ENCODE data around the gene AP1S1. TPM values are rescaled to one million over a fixed set of nuclear protein-coding genes. Genes with fewer than 3 reads are reported as not detected.

AP1S1 gene
- total and polyA plus RNA-seq, 2 of the 13 experiments (the other 11 are each of a cell fraction or from before 2014, with no cell fraction given), result 57.5 to 68.1 TPM

DNA sequence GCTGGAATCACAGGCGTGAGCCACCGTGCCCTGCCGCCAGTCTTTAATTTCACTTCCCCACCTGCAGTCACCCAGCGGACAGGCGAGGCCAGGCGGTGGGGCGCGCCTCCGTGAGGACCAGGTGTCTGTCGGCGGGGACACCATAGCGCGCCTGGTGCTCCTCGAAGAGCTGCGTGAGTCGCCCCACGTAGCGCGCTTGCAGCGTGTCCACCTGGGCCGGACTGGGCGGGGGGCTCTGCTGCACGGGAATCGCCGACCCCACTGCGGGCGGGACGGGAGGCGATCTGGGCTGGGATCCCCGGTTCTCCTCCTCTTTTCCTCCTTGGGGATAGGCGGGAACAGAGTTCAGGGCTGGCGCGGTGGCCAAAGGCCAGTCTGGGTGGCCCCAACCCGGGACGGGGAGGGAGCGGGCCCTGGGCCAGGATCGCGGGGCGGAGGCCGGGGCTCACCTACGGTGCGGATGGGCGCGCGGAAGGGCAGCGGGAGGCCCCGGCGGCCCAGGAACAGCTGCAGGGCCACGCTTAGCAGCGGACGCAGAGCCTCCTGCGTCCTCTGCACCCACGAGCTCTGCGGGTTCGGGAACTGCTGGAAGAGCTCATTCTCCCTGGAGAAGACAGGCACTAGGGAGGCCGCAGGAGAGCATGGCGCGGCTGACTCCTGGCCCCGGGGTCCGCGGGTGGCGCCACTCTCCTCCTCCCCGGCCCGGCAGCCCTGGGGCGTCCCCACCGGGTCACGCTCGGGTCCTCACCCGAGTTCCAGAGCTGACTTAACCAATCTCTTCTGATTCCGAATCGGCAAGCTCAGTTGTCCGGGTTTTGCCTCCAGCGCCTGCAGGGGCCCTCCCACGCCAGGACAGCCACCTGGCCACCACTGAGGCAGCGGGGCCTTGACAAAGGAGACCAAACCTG, 47.7 kb downstream of the AP1S1 start (continued):
- TF ChIP-seq PRMT3 (CRISPR knock-in tag; IDR thresholded peaks at IDR 0.05; ENCODE audit: borderline replicate concordance, low read depth) (no peak), SMARCC2 (IDR thresholded peaks at IDR 0.05) (no peak), CAMTA2 (CRISPR knock-in tag; IDR thresholded peaks at IDR 0.05; ENCODE audit: borderline replicate concordance) (peak; percentile 81; the same call in 1 of the 2 replicates), TCF12 (IDR thresholded peaks at IDR 0.05) (no peak), TCF12 (CRISPR knock-in tag; IDR thresholded peaks at IDR 0.05) (peak; percentile 93), SALL2 (CRISPR knock-in tag; IDR thresholded peaks at IDR 0.05) (0 out of 2 replicates have a peak, but pooled peaks have one; percentile 13), MZF1 (CRISPR knock-in tag; IDR thresholded peaks at IDR 0.05; ENCODE audit: borderline replicate concordance) (no peak), HOXD1 (CRISPR knock-in tag; IDR thresholded peaks at IDR 0.05) (peak; percentile 77; the same call in 1 of the 2 replicates), ARID2 (CRISPR knock-in tag; IDR thresholded peaks at IDR 0.05; ENCODE audit: borderline replicate concordance) (peak; percentile 48; the same call in 1 of the 2 replicates), SRSF4 (IDR thresholded peaks at IDR 0.05; ENCODE audit: low read depth, low read length, poor library complexity, severe bottlenecking) (no peak), ZNF263 (CRISPR knock-in tag; IDR thresholded peaks at IDR 0.05) (peak; percentile 56; the same call in 1 of the 2 replicates), ZFX (CRISPR knock-in tag; IDR thresholded peaks at IDR 0.05; ENCODE audit: low read depth) (peak; percentile 94), HNRNPLL (IDR thresholded peaks at IDR 0.05; ENCODE audit: low read depth, low read length, poor library complexity, severe bottlenecking) (peak; percentile 57), RFX1 (IDR thresholded peaks at IDR 0.05) (no peak), RORA (CRISPR knock-in tag; IDR thresholded peaks at IDR 0.05) (no peak), ZNF772 (CRISPR knock-in tag; IDR thresholded peaks at IDR 0.05) (peak; percentile 84; the same call in 1 of the 2 replicates), ZNF605 (CRISPR knock-in tag; IDR thresholded peaks at IDR 0.05) (no peak; the same call in 1 of the 2 replicates), ATRX (CRISPR knock-in tag; IDR thresholded peaks at IDR 0.05; ENCODE audit: borderline replicate concordance) (no peak)
- TF ChIP-seq, protein P1, sequence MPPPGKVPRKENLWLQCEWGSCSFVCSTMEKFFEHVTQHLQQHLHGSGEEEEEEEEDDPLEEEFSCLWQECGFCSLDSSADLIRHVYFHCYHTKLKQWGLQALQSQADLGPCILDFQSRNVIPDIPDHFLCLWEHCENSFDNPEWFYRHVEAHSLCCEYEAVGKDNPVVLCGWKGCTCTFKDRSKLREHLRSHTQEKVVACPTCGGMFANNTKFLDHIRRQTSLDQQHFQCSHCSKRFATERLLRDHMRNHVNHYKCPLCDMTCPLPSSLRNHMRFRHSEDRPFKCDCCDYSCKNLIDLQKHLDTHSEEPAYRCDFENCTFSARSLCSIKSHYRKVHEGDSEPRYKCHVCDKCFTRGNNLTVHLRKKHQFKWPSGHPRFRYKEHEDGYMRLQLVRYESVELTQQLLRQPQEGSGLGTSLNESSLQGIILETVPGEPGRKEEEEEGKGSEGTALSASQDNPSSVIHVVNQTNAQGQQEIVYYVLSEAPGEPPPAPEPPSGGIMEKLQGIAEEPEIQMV (CRISPR knock-in tag; IDR thresholded peaks at IDR 0.05; ENCODE audit: low read depth), result 0 out of 2 replicates have a peak, but pooled peaks have one; percentile 48
- TF ChIP-seq, protein P2, sequence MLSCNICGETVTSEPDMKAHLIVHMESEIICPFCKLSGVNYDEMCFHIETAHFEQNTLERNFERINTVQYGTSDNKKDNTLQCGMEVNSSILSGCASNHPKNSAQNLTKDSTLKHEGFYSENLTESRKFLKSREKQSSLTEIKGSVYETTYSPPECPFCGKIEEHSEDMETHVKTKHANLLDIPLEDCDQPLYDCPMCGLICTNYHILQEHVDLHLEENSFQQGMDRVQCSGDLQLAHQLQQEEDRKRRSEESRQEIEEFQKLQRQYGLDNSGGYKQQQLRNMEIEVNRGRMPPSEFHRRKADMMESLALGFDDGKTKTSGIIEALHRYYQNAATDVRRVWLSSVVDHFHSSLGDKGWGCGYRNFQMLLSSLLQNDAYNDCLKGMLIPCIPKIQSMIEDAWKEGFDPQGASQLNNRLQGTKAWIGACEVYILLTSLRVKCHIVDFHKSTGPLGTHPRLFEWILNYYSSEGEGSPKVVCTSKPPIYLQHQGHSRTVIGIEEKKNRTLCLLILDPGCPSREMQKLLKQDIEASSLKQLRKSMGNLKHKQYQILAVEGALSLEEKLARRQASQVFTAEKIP (CRISPR knock-in tag; IDR thresholded peaks at IDR 0.05; ENCODE audit: borderline replicate concordance), result no peak
- TF ChIP-seq, protein P3, sequence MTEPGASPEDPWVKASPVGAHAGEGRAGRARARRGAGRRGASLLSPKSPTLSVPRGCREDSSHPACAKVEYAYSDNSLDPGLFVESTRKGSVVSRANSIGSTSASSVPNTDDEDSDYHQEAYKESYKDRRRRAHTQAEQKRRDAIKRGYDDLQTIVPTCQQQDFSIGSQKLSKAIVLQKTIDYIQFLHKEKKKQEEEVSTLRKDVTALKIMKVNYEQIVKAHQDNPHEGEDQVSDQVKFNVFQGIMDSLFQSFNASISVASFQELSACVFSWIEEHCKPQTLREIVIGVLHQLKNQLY (CRISPR knock-in tag; IDR thresholded peaks at IDR 0.05), result no peak
- TF ChIP-seq, protein P4, sequence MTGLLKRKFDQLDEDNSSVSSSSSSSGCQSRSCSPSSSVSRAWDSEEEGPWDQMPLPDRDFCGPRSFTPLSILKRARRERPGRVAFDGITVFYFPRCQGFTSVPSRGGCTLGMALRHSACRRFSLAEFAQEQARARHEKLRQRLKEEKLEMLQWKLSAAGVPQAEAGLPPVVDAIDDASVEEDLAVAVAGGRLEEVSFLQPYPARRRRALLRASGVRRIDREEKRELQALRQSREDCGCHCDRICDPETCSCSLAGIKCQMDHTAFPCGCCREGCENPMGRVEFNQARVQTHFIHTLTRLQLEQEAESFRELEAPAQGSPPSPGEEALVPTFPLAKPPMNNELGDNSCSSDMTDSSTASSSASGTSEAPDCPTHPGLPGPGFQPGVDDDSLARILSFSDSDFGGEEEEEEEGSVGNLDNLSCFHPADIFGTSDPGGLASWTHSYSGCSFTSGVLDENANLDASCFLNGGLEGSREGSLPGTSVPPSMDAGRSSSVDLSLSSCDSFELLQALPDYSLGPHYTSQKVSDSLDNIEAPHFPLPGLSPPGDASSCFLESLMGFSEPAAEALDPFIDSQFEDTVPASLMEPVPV (CRISPR knock-in tag; IDR thresholded peaks at IDR 0.05), result 0 out of 2 replicates have a peak, but pooled peaks have one; percentile 47
- TF ChIP-seq, protein P5, sequence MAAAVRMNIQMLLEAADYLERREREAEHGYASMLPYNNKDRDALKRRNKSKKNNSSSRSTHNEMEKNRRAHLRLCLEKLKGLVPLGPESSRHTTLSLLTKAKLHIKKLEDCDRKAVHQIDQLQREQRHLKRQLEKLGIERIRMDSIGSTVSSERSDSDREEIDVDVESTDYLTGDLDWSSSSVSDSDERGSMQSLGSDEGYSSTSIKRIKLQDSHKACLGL (CRISPR knock-in tag; IDR thresholded peaks at IDR 0.05), result peak; percentile 61

Data from HepG2 (cell line).